GM12878 (cell line): ENCODE measurements around the gene NDST4. TPM values are rescaled to one million over a fixed set of nuclear protein-coding genes. Genes with fewer than 3 reads are reported as not detected.

Experiments used
- ATAC-seq: fragments of 200-7000 bp; cut with Tn5 transposase; 3 replicates; pipeline ENCODE4 v1.9.1; 2020; ENCODE audit warnings: mild to moderate bottlenecking, moderate library complexity
- BruUV-seq: library from RNA; stranded (reverse); fragments of 400-500 nt; replicated peaks from 2 replicates; lab custom pipeline; 2021; lab: Mats Ljungman, UMichigan
- CTCF ChIA-PET: fragments of 300-600 bp; sonication (Branson Sonifier 250); formaldehyde crosslinking; extraction: SDS; loops from one replicate; lab custom pipeline; 2021; ENCODE audit warnings: inconsistent platforms; lab: Yijun Ruan, JAX
- POLR2A ChIA-PET: fragments of 350-600 bp; formaldehyde crosslinking; extraction: SDS; loops from one replicate; lab custom pipeline; 2021; ENCODE audit warnings: inconsistent platforms; lab: Charles Lee
- RAD21 ChIA-PET: fragments of 300-600 bp; sonication (Branson Sonifier 250); formaldehyde crosslinking; loops from one replicate; lab custom pipeline; 2023; ENCODE audit warnings: antibody characterized with exemption; ENCODE audit not compliant: unreplicated experiment; lab: Charles Lee
- SMC1A ChIA-PET: fragments of 300-600 bp; sonication (Branson Sonifier 250); formaldehyde crosslinking; loops from one replicate; lab custom pipeline; 2023; ENCODE audit not compliant: unreplicated experiment, uncharacterized antibody; lab: Charles Lee
- DNase-seq: peaks from one replicate; pipeline ENCODE4 v3.0.0-alpha.2; 2011; ENCODE audit warnings: low read depth, low spot score
- FAIRE-seq: peaks from 3 replicates; lab custom pipeline; 2011; peaks lifted over from hg19 to GRCh38; lab: Jason Lieb, UNC
- H2AFZ ChIP-seq: 2 replicates; pipeline ENCODE4 v1.6.0; 2011; ENCODE audit warnings: low read depth, low read length, control low read depth; ENCODE audit not compliant: control insufficient read depth
- H3K27ac ChIP-seq: 2 replicates; pipeline ENCODE4 v1.5.1; 2011; ENCODE audit warnings: control low read depth; ENCODE audit not compliant: control insufficient read depth, insufficient read depth
- H3K27me3 ChIP-seq, 2 experiments: replicated peaks in 1 of 2; 2 replicates each; pipeline versions ENCODE4 v1.6.0 to v1.6.1; 2011; ENCODE audit warnings: low read length in 1 of 2; ENCODE audit not compliant: control insufficient read depth in 2 of 2, insufficient read depth in 2 of 2
- H3K36me3 ChIP-seq, 2 experiments: 2 replicates each; pipeline ENCODE4 v1.5.1; 2011; ENCODE audit warnings: low read length in 1 of 2; ENCODE audit not compliant: control insufficient read depth in 2 of 2, insufficient read depth in 2 of 2
- H3K4me1 ChIP-seq: 2 replicates; pipeline ENCODE4 v1.6.1; 2011; ENCODE audit warnings: mild to moderate bottlenecking, low read length, moderate library complexity, mixed read lengths; ENCODE audit not compliant: control insufficient read depth, insufficient read depth
- H3K4me2 ChIP-seq: 2 replicates; pipeline ENCODE4 v1.6.0; 2011; ENCODE audit warnings: control low read depth; ENCODE audit not compliant: control insufficient read depth, insufficient read depth
- H3K4me3 ChIP-seq: fragments of 200-600 bp; sonication (generic); 2 replicates; pipeline ENCODE4 v1.5.1; 2016
- H3K79me2 ChIP-seq: 2 replicates; pipeline ENCODE4 v1.6.0; 2011; ENCODE audit warnings: low read length; ENCODE audit not compliant: control insufficient read depth, insufficient read depth
- H3K9ac ChIP-seq: 2 replicates; pipeline ENCODE4 v1.8.0; 2011; ENCODE audit warnings: low read length, control low read depth, mixed read lengths; ENCODE audit not compliant: control insufficient read depth, insufficient read depth
- H3K9me3 ChIP-seq: replicated peaks from 3 replicates; pipeline ENCODE4 v1.5.1; 2011; ENCODE audit warnings: mild to moderate bottlenecking, low read length; ENCODE audit not compliant: control insufficient read depth, insufficient read depth
- H4K20me1 ChIP-seq: 2 replicates; pipeline ENCODE4 v1.6.0; 2011; ENCODE audit not compliant: control insufficient read depth, insufficient read depth
- ATF7 ChIP-seq: fragments of 450-650 bp; IDR thresholded peaks from 2 replicates; pipeline ENCODE4 v1.6.1; 2016; ENCODE audit warnings: low read depth, mild to moderate bottlenecking
- CBX5 ChIP-seq: sonication (generic); IDR thresholded peaks from 2 replicates; pipeline ENCODE4 v1.6.1; 2016; ENCODE audit warnings: low read depth, moderate library complexity, mild to moderate bottlenecking, inconsistent platforms
- DPF2 ChIP-seq: fragments of 450-650 bp; IDR thresholded peaks from 2 replicates; pipeline ENCODE4 v1.6.1; 2017; ENCODE audit warnings: mild to moderate bottlenecking
- FOXK2 ChIP-seq: fragments of 450-650 bp; IDR thresholded peaks from 2 replicates; pipeline ENCODE4 v1.6.1; 2017; ENCODE audit warnings: mild to moderate bottlenecking, moderate library complexity
- KDM1A ChIP-seq: fragments of 200-600 bp; sonication (generic); IDR thresholded peaks from 2 replicates; pipeline ENCODE4 v1.6.1; 2016; ENCODE audit warnings: borderline replicate concordance
- MTA3 ChIP-seq: IDR thresholded peaks from 2 replicates; pipeline ENCODE4 v1.6.1; 2012; ENCODE audit warnings: low read length, inconsistent platforms, borderline replicate concordance
- NFYA ChIP-seq: IDR thresholded peaks from 2 replicates; pipeline ENCODE4 v1.6.1; 2011; ENCODE audit warnings: low read depth, mild to moderate bottlenecking, low read length, improper control_type of control experiment, borderline replicate concordance
- POU2F2 ChIP-seq: IDR thresholded peaks from 3 replicates; pipeline ENCODE4 v1.6.1; 2011; ENCODE audit warnings: low read depth, mild to moderate bottlenecking, low read length, borderline replicate concordance
- RAD21 ChIP-seq: IDR thresholded peaks from 2 replicates; pipeline ENCODE4 v1.6.1; 2011; ENCODE audit warnings: mild to moderate bottlenecking, low read depth, low read length, moderate library complexity; ENCODE audit not compliant: insufficient read depth
- RCOR1 ChIP-seq: conservative IDR thresholded peaks from 2 replicates; pipeline ENCODE4 v1.6.1; 2012; ENCODE audit warnings: low read depth, low read length, improper control_type of control experiment
- RELA ChIP-seq: fragments of 450-650 bp; IDR thresholded peaks from 2 replicates; pipeline ENCODE4 v1.8.0; 2014; ENCODE audit warnings: borderline replicate concordance; ENCODE audit not compliant: partially characterized antibody
- RUNX3 ChIP-seq: IDR thresholded peaks from 2 replicates; pipeline ENCODE4 v1.6.1; 2012; ENCODE audit warnings: low read length, inconsistent platforms
- SUPT20H ChIP-seq: IDR thresholded peaks from 2 replicates; pipeline ENCODE4 v1.6.1; 2011; ENCODE audit warnings: low read depth, mild to moderate bottlenecking, low read length, moderate library complexity, borderline replicate concordance; ENCODE audit not compliant: control insufficient read depth
- TCF12 ChIP-seq: IDR thresholded peaks from 2 replicates; pipeline ENCODE4 v1.6.1; 2011; ENCODE audit warnings: low read depth, mild to moderate bottlenecking, low read length
- ZBED1 ChIP-seq: IDR thresholded peaks from 2 replicates; pipeline ENCODE4 v1.6.1; 2016; ENCODE audit warnings: borderline replicate concordance
- ZNF24 ChIP-seq: fragments of 450-650 bp; IDR thresholded peaks from 2 replicates; pipeline ENCODE4 v1.6.1; 2017; ENCODE audit warnings: antibody characterized with exemption, mild to moderate bottlenecking
- ZNF384 ChIP-seq: IDR thresholded peaks from 2 replicates; pipeline ENCODE4 v1.6.1; 2012; ENCODE audit warnings: low read depth, mild to moderate bottlenecking, low read length, improper control_type of control experiment, borderline replicate concordance
- WGBS: methylation state at CpG from one replicate; pipeline ENCODE4 v1.1.6; 2016; ENCODE audit warnings: low lambda C conversion rate; ENCODE audit not compliant: insufficient replicate concordance, insufficient coverage; ENCODE audit errors: missing lambda C conversion rate; 5-methylcytosine and 5-hydroxymethylcytosine counted together
- in situ Hi-C: fragments of 300-500 bp; cut with MboI; formaldehyde crosslinking; loops from 9 replicates; pipeline ENCODE4 v1.14.3; 2018; ENCODE audit warnings: mixed read lengths
- intact Hi-C: fragments of 100-400 bp; cut with micrococcal nuclease; formaldehyde crosslinking; loops from one replicate; pipeline ENCODE4 v1.14.2; 2022; ENCODE audit not compliant: unreplicated experiment
- polyA plus RNA-seq, 11 experiments: library from polyadenylated mRNA; depleted of rRNA in 4 of 11; unstranded in 6 of 11; stranded (reverse) in 5 of 11; fragments of >200 nt; fragmentation: Nextera tagmentation in 4 of 11; fragmentation: Illumina TruSeq in 1 of 11; extraction: Ambion mirVana in 4 of 11; extraction: Trizol in 1 of 11; gene quantifications; 1 replicate in 1 of 11; 2 replicates in 10 of 11; pipeline versions ENCODE4 v1.2.1 to v1.2.3, GENCODE V29; 2011 to 2016; ENCODE audit warnings: inconsistent platforms in 2 of 11, missing spikeins in 2 of 11, low read depth in 1 of 11
- total RNA-seq, 4 experiments: library from RNA; depleted of rRNA in 3 of 4; stranded (reverse); fragments of >200 nt in 3 of 4; fragmentation: Illumina TruSeq in 1 of 4; extraction: Trizol in 1 of 4; gene quantifications; 2 replicates each; pipeline versions ENCODE4 v1.2.1 to v1.2.3, GENCODE V29; 2013 to 2021
- TF ChIP-seq, protein P1 (sequence below): fragments of 450-650 bp; IDR thresholded peaks from 2 replicates; pipeline ENCODE4 v1.6.1; 2017; ENCODE audit warnings: mild to moderate bottlenecking
- TF ChIP-seq, protein P2 (sequence below): IDR thresholded peaks from 2 replicates; pipeline ENCODE4 v1.6.1; 2011; ENCODE audit warnings: borderline replicate concordance, low read depth, mild to moderate bottlenecking, moderate library complexity, low read length; ENCODE audit not compliant: insufficient read depth, poor library complexity, severe bottlenecking
- TF ChIP-seq, protein P3 (sequence below): fragments of 450-650 bp; formaldehyde crosslinking; IDR thresholded peaks from 2 replicates; pipeline ENCODE4 v1.5.0; 2022; ENCODE audit warnings: mild to moderate bottlenecking, missing genetic modification characterization

NDST4 gene
- total and polyA plus RNA-seq, 10 of the 15 experiments (the other 5 are each of a cell fraction or from before 2014, with no cell fraction given): 0.04 to 0.11 (median 0.07) TPM; not detected in 6

DNA sequence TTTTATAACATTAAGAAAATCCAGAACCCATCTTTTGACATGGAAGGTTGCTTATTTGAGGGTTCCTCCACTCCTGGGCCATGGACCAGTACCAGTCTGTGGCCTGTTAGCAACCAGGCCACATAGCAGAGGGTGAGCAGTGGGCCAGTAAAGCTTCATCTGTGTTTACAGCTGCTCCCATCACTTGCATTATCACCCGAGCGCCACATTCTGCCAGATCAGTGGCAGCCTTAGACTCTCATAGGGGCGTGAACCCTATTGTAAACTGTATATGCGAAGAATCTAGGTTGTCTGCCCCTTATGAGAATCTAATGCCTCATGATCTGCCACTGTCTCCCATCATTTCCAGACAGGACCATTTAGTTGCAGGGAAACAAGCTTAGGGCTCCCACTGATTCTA, 58.6 kb downstream of the NDST4 start:
- Histone ChIP-seq H2AFZ (no peak overlapping the region), H3K27ac (no peak overlapping the region), H3K4me1 (no peaks in the 10 kb centered on the region), H3K27me3 (peaks cover 0 to 2% of the 10 kb centered on the region in 2 experiments; a peak in 1 of 4 replicates), H3K36me3 (no peaks in the 10 kb centered on the region), H3K9me3 (no peaks in the 10 kb centered on the region), H3K9ac (no peak overlapping the region), H3K4me2 (no peak overlapping the region), H3K79me2 (no peaks in the 10 kb centered on the region), H3K4me3 (no peak overlapping the region), H4K20me1 (no peaks in the 10 kb centered on the region)
- no peak for FAIRE-seq
- POLR2A ChIA-PET: no interaction called here
- TF ChIP-seq DPF2 (no peak), SUPT20H (no peak), RELA (no peak), ZNF384 (no peak), MTA3 (no peak), RUNX3 (no peak), ZNF24 (no peak), CBX5 (no peak), NFYA (no peak), ZBED1 (no peak), POU2F2 (no peak), TCF12 (no peak), KDM1A (no peak), RAD21 (no peak), FOXK2 (no peak), ATF7 (no peak), RCOR1 (no peak)
- TF ChIP-seq, protein P1, sequence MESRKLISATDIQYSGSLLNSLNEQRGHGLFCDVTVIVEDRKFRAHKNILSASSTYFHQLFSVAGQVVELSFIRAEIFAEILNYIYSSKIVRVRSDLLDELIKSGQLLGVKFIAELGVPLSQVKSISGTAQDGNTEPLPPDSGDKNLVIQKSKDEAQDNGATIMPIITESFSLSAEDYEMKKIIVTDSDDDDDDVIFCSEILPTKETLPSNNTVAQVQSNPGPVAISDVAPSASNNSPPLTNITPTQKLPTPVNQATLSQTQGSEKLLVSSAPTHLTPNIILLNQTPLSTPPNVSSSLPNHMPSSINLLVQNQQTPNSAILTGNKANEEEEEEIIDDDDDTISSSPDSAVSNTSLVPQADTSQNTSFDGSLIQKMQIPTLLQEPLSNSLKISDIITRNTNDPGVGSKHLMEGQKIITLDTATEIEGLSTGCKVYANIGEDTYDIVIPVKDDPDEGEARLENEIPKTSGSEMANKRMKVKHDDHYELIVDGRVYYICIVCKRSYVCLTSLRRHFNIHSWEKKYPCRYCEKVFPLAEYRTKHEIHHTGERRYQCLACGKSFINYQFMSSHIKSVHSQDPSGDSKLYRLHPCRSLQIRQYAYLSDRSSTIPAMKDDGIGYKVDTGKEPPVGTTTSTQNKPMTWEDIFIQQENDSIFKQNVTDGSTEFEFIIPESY: no peak
- TF ChIP-seq, protein P2, sequence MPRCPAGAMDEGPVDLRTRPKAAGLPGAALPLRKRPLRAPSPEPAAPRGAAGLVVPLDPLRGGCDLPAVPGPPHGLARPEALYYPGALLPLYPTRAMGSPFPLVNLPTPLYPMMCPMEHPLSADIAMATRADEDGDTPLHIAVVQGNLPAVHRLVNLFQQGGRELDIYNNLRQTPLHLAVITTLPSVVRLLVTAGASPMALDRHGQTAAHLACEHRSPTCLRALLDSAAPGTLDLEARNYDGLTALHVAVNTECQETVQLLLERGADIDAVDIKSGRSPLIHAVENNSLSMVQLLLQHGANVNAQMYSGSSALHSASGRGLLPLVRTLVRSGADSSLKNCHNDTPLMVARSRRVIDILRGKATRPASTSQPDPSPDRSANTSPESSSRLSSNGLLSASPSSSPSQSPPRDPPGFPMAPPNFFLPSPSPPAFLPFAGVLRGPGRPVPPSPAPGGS: no peak
- TF ChIP-seq, protein P3, sequence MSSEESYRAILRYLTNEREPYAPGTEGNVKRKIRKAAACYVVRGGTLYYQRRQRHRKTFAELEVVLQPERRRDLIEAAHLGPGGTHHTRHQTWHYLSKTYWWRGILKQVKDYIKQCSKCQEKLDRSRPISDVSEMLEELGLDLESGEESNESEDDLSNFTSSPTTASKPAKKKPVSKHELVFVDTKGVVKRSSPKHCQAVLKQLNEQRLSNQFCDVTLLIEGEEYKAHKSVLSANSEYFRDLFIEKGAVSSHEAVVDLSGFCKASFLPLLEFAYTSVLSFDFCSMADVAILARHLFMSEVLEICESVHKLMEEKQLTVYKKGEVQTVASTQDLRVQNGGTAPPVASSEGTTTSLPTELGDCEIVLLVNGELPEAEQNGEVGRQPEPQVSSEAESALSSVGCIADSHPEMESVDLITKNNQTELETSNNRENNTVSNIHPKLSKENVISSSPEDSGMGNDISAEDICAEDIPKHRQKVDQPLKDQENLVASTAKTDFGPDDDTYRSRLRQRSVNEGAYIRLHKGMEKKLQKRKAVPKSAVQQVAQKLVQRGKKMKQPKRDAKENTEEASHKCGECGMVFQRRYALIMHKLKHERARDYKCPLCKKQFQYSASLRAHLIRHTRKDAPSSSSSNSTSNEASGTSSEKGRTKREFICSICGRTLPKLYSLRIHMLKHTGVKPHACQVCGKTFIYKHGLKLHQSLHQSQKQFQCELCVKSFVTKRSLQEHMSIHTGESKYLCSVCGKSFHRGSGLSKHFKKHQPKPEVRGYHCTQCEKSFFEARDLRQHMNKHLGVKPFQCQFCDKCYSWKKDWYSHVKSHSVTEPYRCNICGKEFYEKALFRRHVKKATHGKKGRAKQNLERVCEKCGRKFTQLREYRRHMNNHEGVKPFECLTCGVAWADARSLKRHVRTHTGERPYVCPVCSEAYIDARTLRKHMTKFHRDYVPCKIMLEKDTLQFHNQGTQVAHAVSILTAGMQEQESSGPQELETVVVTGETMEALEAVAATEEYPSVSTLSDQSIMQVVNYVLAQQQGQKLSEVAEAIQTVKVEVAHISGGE (CRISPR knock-in tag): no peak
- SMC1A ChIA-PET: interaction anchor here (1.5 kb wide), 1 partner anchor 16 kb away, joined by 3 read pairs; no protein-coding TSS in a partner anchor
- no peak for DNase-seq
- intact Hi-C loops (no loop called here), in situ Hi-C loops (no loop called here)
- CTCF ChIA-PET: interaction anchor here (0.5 kb wide), 1 partner anchor 35 kb away, joined by 3 read pairs; no protein-coding TSS in a partner anchor
- 18% methylated on average over 4 of the region's 4 CpGs for WGBS
- no peak for ATAC-seq
- BruUV-seq: no TSS peak
- RAD21 ChIA-PET: no interaction called here
